ENCODE measurements around the gene DLG1.

DLG1 gene

DNA sequence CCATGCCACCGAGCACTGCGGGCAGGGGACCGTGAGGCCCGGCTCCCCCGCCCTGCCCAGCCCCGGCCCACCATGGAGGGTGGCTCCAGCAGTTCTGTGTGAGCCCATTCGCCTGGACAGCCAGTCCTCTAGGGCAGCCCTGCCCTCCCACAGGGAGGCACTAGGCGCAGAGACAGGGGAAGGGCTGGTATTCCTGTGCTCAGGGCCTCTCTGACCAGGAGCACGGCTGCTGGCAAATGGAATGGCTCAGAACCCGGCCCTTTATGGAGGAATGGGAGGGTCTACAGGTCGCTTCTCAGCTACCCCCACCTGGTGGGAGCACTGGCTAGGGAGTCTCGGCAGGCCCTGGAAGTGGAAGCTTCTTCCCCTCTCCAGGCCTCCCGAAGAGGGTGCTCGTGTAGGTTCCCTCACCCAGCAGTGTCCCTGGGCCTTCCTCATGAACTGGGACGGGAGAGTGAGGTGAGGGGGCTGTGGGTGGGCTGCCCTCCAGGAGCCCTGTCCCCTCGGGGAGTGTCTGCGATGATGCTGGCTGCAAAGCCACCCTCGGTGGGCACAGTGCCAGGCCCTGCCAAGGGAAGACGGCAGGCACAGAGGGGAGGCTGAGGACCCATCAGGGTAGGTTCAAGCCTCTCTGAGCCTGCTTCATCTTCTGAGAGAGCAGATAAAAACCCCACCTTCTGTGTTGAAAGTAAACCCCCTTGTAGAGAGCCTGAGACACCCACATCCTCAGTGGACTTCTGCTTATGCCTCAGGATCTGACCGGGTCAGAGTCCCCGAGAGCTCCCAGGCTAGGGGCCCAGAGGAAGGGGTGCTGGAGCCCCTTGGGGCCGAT, 270.3 kb downstream of the DLG1 start:
- CTCF ChIA-PET, result interaction anchor here (0.8 to 1.9 kb wide), 2 partner anchors 23 to 190 kb away, joined by 3 to 5 read pairs; no protein-coding TSS in a partner anchor
- H3K9me3 Mint-ChIP-seq, result no peaks in the 10 kb centered on the region
- DNase-seq, result no peak
- H3K27ac Mint-ChIP-seq, result no peak overlapping the region
- peak overlapping the region; percentile 77 for H3K4me3 Mint-ChIP-seq
- H3K4me1 Mint-ChIP-seq, result peaks cover 19% of the 10 kb centered on the region
- H3K27me3 Mint-ChIP-seq, result peaks cover 68% of the 10 kb centered on the region
- H3K36me3 Mint-ChIP-seq, result peaks cover 2% of the 10 kb centered on the region

DNA sequence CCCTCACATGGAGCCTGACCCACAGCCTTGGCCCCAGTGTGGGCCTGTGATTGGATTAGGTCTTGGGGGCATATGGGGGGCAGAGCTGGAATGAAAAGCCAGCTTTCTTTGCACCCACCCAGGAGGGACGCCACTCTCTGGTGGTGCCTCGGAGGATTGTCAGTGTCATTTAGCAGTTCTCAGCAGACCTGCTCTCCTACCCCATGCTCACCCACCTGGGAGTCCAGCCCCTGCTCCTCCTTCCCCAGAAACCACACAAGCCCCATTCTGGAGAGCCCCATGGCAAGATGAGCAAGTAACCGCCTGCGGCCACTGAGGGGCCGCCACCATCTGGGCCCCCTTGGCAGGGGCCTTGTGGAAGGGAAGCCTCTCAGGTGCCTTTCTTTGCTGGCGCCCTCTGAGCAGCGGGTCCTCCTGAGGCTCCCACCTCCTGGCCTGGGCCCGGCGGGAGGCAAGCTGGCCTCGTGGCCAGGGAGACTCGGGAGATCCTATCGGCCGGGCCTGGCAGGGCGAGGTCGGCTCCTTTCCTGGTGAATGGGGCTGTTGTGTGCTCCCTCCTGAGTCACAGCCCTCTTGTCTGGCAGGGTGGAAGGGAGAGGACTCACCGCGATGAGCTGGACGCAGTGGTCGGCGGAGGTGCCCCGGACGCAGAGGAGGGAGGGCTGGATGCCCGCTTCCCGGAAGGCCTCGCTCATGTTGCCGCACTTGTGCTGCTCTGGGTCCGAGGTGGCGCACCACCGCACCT, 271.1 kb downstream of the DLG1 start:
- Mint-ChIP-seq H3K4me3 (peak overlapping the region; percentile 15), H3K27ac (no peak overlapping the region)

DNA sequence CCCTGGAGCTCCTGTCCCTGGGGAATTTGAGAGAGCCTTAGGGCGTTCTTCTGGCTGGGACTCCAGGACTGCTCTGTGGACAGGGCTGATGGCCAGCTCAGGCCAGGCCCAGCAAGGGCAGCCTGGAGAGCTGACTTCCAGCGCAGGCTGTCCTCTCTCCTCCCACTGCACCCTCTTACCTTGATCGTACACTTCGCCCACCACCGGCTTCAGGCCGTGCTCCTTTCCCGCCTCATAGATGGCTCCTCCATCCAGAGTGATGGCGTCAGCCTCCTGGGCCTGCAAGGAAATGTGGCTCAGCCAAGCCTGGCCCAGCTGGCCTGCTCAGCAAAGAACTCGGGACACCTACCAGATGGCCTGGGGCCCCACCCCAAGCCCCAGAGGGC, 271.9 kb downstream of the DLG1 start:
- Mint-ChIP-seq H3K4me1 (peaks cover 30% of the 10 kb centered on the region), H3K27me3 (peaks cover 74% of the 10 kb centered on the region), H3K9me3 (no peaks in the 10 kb centered on the region), H3K36me3 (peaks cover 2% of the 10 kb centered on the region), H3K27ac (no peak overlapping the region), H3K4me3 (no peak overlapping the region)
- DNase-seq, result no peak
- CTCF ChIA-PET, result interaction anchor here (1.3 kb wide), 1 partner anchor 23 kb away, joined by 4 read pairs; no protein-coding TSS in a partner anchor

More for the DNA sequence above, 271.1 kb downstream of the DLG1 start:
- DNase-seq, result no peak
- CTCF ChIA-PET, result interaction anchor here (1.9 kb wide), 1 partner anchor 22 kb away, joined by 5 read pairs; no protein-coding TSS in a partner anchor
- Mint-ChIP-seq H3K9me3 (no peaks in the 10 kb centered on the region), H3K36me3 (peaks cover 2% of the 10 kb centered on the region), H3K27me3 (peaks cover 72% of the 10 kb centered on the region), H3K4me1 (peaks cover 27% of the 10 kb centered on the region)

DNA sequence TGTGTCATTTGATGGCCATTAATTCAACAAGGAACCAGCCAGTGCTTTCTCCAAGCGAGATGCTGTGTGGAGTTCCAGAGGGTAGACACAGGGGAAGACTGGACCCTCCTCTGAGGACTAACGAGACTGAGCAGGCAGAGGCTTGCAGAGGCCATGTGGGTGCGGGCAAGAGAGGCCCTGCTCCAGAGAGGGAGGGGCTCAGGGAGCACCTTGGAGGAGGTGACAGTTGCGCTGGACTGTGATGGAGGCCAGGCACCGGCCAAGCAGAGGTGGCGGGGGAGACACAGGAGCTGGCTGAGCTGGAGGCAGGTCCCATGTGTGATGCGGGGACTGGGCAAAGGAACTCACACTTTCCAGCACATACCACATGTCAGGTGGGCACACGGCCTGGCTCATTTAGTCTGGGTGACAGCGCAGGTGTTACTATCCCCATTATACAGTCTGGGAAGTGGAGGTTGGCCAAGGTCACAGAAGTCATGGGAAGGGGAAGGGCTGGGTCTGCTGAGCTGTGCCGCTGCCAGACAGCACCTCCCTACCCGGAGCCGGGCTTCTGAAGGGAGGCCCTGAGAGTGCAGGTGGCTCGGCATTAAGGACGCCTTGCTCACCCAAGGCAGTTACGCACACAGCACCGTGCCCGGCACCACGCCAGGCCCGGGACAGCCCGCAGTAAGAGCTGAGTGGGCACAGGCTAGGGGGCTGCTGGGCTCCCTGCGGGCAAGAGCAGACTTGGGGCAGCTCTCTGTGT, 272.5 kb downstream of the DLG1 start:
- Mint-ChIP-seq H3K36me3 (peaks cover 2% of the 10 kb centered on the region), H3K9me3 (no peaks in the 10 kb centered on the region), H3K27ac (no peak overlapping the region), H3K4me1 (peaks cover 30% of the 10 kb centered on the region), H3K27me3 (peaks cover 74% of the 10 kb centered on the region), H3K4me3 (no peak overlapping the region)
- CTCF ChIA-PET, result interaction anchor here (1.3 kb wide), 1 partner anchor 23 kb away, joined by 4 read pairs; no protein-coding TSS in a partner anchor
- DNase-seq, result no peak

DNA sequence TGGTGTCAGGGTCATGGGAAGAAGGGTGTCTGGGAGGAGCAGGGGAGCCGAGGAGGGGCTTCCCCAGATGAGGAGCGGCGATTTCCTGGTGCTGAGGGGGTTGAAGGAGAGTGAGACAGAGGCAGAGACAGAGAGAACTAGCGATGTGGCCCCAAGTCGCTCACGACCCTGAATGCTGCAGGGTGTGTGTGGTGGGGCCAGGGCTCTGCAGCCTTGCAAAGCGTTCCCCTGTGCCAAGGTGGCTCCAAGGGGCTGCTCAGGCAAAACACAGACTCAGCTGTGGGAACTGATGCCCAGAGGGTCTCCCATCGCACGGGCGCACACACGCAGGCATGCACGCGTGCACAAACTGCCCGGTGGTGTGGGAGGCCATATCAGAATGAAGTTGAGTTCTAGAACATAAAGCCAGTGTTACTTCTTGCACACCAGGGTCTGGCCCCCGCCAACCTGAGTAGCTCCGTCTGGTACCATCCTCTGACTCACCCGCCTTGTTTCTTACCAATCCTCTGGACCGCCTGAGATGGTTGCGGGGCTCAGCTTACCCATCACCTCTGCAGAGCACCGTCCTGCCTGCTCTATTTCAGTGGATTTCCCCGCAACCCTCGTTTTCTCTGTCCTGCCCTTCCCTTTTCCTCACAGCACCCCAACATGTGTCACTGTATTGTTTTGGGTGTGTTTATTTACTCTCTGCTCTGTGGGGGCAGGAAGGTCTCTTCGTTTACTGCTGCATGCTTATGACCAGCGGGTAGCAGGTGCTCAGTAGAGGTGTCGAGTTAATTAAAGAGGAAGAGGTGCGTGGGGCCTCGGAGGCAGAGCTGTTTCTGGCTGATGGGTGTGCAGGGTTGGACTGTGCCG, 273.3 kb downstream of the DLG1 start:
- peaks cover 2% of the 10 kb centered on the region for H3K36me3 Mint-ChIP-seq
- CTCF ChIA-PET, result interaction anchor here (1.3 kb wide), 1 partner anchor 22 kb away, joined by 4 read pairs; no protein-coding TSS in a partner anchor
- H3K27ac Mint-ChIP-seq, result no peak overlapping the region
- H3K4me1 Mint-ChIP-seq, result peaks cover 30% of the 10 kb centered on the region
- H3K27me3 Mint-ChIP-seq, result peaks cover 72% of the 10 kb centered on the region
- no peak for DNase-seq
- H3K4me3 Mint-ChIP-seq, result no peak overlapping the region
- H3K9me3 Mint-ChIP-seq, result no peaks in the 10 kb centered on the region

DNA sequence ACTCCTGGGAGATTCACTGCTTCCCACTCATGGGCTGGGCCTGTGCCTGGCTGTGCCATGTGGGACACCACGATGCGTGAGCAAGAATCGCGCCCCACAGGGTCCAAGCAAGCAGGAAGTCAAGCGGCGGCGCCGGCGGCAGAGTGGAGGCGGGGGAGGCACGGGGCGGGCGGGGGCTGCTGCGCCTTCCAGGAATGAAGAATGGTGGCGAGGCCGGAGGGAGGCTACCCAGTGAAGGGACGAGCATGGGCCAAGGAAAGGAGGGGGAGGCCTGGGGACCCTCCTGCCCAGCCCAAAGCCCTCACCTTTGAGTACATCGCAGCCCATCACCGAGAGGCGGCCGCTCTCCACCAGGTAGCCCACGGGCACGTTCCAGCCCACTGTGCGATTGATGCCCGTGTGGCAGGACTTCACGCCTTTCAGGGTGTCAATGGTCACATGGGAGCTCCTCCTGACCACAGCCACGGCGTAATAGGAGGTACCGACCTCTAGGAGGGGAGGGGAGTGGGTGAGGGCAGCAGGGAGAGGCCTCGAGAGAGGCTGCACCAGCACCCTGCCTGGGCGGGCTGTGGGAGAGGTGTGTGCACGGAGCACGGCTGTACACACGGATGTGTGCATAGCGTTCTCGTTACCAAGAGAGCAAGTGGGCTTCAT, 274.3 kb downstream of the DLG1 start:
- CTCF ChIA-PET, result interaction anchor here (1.3 to 1.6 kb wide), 2 partner anchors 20 to 21 kb away, joined by 4 to 5 read pairs; no protein-coding TSS in a partner anchor
- H3K4me3 Mint-ChIP-seq, result no peak overlapping the region
- peaks cover 2% of the 10 kb centered on the region for H3K36me3 Mint-ChIP-seq
- H3K9me3 Mint-ChIP-seq, result no peaks in the 10 kb centered on the region
- no peak for DNase-seq
- H3K27me3 Mint-ChIP-seq, result peaks cover 73% of the 10 kb centered on the region
- H3K27ac Mint-ChIP-seq, result no peak overlapping the region
- peaks cover 26% of the 10 kb centered on the region for H3K4me1 Mint-ChIP-seq

DNA sequence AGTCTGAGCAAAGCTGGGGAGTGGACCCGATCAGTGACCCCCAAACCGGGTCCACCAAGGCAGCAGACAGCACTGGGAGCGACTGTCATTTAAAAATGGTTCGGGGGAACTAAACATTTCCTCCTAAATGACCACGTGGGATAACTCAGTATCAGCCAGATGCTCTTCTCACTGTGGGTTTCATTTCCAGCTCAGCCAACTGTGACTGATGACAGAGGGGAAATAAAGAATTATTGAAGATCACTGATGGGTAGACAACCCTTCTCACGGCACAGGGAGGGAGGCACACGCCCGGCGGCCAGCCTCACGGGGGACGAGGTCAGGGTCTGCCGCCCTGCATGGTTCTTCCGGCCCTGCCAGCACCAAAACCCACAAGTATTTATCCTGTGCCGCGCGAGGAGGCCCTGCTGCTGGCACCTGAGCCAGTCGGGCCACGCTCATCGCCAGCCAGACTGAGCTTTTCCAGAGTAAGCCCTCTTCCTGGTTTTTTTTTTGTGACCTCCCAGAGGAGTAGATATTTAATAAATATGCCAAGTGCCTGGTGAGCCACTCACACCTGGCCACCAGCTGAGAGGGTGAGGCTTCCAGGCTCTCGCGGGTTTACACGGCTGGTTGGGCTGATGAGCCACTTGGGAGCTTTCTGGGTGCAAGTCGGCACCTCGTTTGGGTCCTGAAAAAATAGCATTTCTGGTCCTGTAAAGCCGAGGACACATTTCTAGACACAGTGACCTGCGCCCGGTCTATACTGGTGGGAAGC, 275.0 kb downstream of the DLG1 start:
- DNase-seq, result no peak
- H3K4me3 Mint-ChIP-seq, result peak overlapping the region; percentile 34

DNA sequence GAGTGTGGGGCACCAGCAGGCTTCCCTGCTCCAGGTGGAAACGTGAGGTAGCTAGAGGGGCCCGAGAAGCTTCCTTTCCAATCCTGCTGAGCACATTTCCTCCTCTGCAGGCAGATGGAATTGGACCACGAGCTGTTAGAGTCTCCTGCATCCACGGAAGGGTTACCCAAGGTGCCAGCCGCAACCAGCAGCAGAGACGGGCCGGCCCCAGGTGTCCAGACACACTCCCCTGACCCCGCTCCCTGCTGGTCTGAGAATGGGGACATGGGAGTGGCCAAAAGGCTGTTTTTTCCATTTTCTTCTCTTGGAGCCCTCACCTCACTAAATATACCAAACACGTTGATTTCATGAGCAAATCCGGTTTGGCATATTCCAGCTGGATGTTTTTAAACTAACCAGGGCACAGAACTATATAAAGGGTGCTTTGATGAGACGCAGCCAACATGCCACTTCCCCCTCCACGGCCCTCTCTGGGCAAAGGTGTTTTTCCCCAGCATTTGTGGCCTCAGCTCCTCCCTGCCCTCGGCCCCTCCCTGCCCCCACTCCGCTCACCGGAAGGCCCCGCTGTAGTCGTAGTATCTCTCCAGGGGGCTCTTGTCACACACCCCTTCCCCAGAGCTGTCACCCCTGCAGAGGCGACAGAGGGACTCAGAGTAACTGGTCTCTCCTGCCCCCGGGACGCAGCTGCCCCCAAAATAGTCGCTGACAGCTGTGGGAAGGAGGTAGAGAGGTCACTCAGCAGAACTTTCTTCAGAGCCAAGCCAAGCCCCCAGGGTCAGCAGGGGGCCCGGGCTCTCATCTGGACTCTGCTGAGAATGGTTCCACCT, 275.8 kb downstream of the DLG1 start:
- Mint-ChIP-seq H3K4me3 (no peak overlapping the region), H3K9me3 (no peaks in the 10 kb centered on the region), H3K27ac (no peak overlapping the region), H3K36me3 (peaks cover 2% of the 10 kb centered on the region), H3K27me3 (peaks cover 62% of the 10 kb centered on the region), H3K4me1 (peaks cover 19% of the 10 kb centered on the region)
- CTCF ChIA-PET, result interaction anchor here (1.3 to 1.6 kb wide), 3 partner anchors 8 to 19 kb away, joined by 4 to 5 read pairs (median 4); no protein-coding TSS in a partner anchor
- no peak for DNase-seq

More for the DNA sequence above, 275.0 kb downstream of the DLG1 start:
- Mint-ChIP-seq H3K4me1 (peaks cover 21% of the 10 kb centered on the region), H3K36me3 (peaks cover 2% of the 10 kb centered on the region), H3K27me3 (peaks cover 68% of the 10 kb centered on the region), H3K27ac (no peak overlapping the region), H3K9me3 (no peaks in the 10 kb centered on the region)
- CTCF ChIA-PET, result interaction anchor here (1.3 to 1.6 kb wide), 2 partner anchors 19 to 20 kb away, joined by 4 to 5 read pairs; no protein-coding TSS in a partner anchor

DNA sequence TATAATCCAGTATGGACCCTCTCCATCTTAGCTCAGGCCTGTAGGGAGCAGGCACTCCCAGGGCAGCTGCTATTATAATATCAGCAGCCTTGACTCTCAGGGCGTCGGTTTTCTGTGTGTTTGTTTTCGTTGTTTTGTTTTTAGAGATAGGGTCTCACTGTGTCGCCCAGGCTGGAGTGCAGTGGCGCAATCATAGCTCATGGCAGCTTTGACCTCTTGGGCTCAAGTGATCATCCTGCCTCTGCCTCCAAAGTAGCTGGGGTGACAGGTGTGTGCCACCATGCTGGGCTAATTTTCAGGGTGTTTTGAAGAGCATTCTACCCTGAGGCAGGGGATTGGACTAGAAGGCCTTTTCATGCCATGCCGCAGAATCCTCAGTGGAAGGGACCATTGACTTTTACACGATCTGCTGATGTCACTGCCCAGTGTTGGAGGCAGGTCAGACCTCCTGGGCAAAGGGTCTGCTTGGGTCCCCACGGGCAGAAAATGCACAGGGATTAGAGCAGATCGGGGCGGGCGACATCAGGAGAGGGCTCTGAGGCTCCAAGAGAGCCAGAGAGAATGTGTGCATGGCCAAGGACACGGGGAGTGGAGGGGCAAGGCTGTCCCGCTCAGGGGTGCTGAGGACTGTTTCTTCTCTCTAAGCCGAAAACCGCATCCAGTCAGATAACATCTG, 276.5 kb downstream of the DLG1 start:
- no peaks in the 10 kb centered on the region for H3K36me3 Mint-ChIP-seq
- peaks cover 55% of the 10 kb centered on the region for H3K27me3 Mint-ChIP-seq
- H3K27ac Mint-ChIP-seq, result no peak overlapping the region
- no peak overlapping the region for H3K4me3 Mint-ChIP-seq
- CTCF ChIA-PET, result interaction anchor here (1.0 to 1.3 kb wide), 2 partner anchors 8 to 19 kb away, joined by 3 to 4 read pairs; no protein-coding TSS in a partner anchor
- no peaks in the 10 kb centered on the region for H3K9me3 Mint-ChIP-seq
- no peak for DNase-seq
- H3K4me1 Mint-ChIP-seq, result peaks cover 19% of the 10 kb centered on the region

DNA sequence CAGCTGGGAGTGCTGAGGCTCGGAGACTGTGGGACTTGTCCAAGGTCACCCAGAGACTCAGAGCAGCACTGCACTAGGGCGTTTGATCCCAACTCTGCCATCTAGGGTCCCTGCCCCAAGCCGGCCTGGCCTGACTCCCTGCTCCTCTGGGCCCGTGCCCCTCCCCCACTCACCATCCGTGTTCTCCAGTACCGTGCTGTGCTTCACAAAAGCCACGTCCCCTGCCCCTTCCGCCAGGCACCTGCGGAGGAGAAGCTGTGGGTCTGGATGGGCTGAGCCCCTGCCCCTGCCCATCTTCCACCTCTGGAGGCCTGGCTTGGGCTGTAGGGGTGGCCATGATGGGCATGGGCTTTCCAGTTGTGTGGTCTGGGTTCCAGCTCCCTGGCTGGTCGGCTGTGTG, 277.2 kb downstream of the DLG1 start:
- DNase-seq, result no peak
- CTCF ChIA-PET, result interaction anchor here (1.0 to 1.3 kb wide), 2 partner anchors 9 to 18 kb away, joined by 3 to 4 read pairs; no protein-coding TSS in a partner anchor
- Mint-ChIP-seq H3K36me3 (no peaks in the 10 kb centered on the region), H3K27ac (no peak overlapping the region), H3K4me1 (peaks cover 19% of the 10 kb centered on the region), H3K4me3 (no peak overlapping the region), H3K9me3 (no peaks in the 10 kb centered on the region), H3K27me3 (peaks cover 55% of the 10 kb centered on the region)

DNA sequence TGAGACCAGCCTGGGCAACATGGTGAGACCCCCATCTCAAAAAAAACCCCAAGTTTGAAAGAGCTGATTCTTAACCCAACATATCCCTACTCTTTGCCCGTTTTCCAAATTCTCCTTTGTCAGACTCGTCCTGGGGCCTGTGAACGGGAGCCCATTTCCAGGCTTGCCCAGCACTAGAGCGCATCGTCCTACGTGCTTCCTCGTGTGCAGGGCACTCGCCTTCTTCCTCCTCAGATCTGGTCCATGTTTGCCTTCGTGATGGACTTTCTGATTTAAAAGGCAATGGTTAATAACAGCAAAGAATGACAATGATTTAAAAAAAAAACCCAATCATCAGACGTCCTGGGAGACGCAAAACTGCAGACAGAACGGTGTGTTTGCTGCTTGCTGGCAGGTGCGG, 278.9 kb downstream of the DLG1 start:
- DNase-seq, result no peak
- no peak overlapping the region for H3K27ac Mint-ChIP-seq
- CTCF ChIA-PET, result interaction anchor here (1.9 kb wide), 1 partner anchor 10 kb away, joined by 8 read pairs; the partner anchor contains the start of gene MELTF
- H3K36me3 Mint-ChIP-seq, result no peaks in the 10 kb centered on the region
- peaks cover 19% of the 10 kb centered on the region for H3K4me1 Mint-ChIP-seq
- H3K27me3 Mint-ChIP-seq, result peaks cover 45% of the 10 kb centered on the region
- no peaks in the 10 kb centered on the region for H3K9me3 Mint-ChIP-seq
- no peak overlapping the region for H3K4me3 Mint-ChIP-seq
